Neural cell (in vitro differentiated cells): ENCODE results near the gene ZNF3. TPM values are rescaled to one million over a fixed set of nuclear protein-coding genes. Genes with fewer than 3 reads are reported as not detected.

Source experiments
- H2AFZ ChIP-seq: fragments of 200-600, 300-800 bp; sonication (generic), shearing (Covaris generic); 2 replicates; pipeline ENCODE4 v1.6.0; 2014; ENCODE audit warnings: low read depth, mild to moderate bottlenecking, antibody characterized with exemption, low read length, moderate library complexity
- H3F3A ChIP-seq: fragments of 200-600 bp; shearing (Covaris generic); 2 replicates; pipeline ENCODE4 v1.6.1; 2016; ENCODE audit warnings: mild to moderate bottlenecking, moderate library complexity, mixed read lengths, antibody characterized with exemption, low read length; ENCODE audit not compliant: insufficient read depth, poor library complexity, severe bottlenecking
- H3K27ac ChIP-seq: fragments of 200-600, 300-800 bp; sonication (generic), shearing (Covaris generic); 2 replicates; pipeline ENCODE4 v1.5.1; 2014; ENCODE audit warnings: mild to moderate bottlenecking, low read length, moderate library complexity
- H3K27me3 ChIP-seq: fragments of 300-800, 200-600 bp; sonication (generic), shearing (Covaris generic); 2 replicates; pipeline ENCODE4 v1.6.0; 2014; ENCODE audit warnings: mild to moderate bottlenecking, low read depth, low read length, moderate library complexity; ENCODE audit not compliant: insufficient read depth
- H3K36me3 ChIP-seq: fragments of 300-800, 200-600 bp; sonication (generic), shearing (Covaris generic); 2 replicates; pipeline ENCODE4 v1.5.1; 2014; ENCODE audit warnings: mild to moderate bottlenecking, antibody characterized with exemption, low read length, moderate library complexity; ENCODE audit not compliant: insufficient read depth
- H3K4me2 ChIP-seq: fragments of 300-800, 200-600 bp; sonication (generic), shearing (Covaris generic); 2 replicates; pipeline ENCODE4 v1.6.0; 2014; ENCODE audit warnings: mild to moderate bottlenecking, low read length
- H3K4me3 ChIP-seq: fragments of 300-800, 200-600 bp; sonication (generic), shearing (Covaris generic); 2 replicates; pipeline ENCODE4 v1.5.1; 2014; ENCODE audit warnings: mild to moderate bottlenecking, low read length, moderate library complexity
- H3K79me2 ChIP-seq: fragments of 200-600 bp; shearing (Covaris generic); replicated peaks from 2 replicates; pipeline ENCODE4 v1.6.0; 2014; ENCODE audit warnings: mild to moderate bottlenecking, low read length, moderate library complexity; ENCODE audit not compliant: insufficient read depth
- H3K9ac ChIP-seq: fragments of 300-800, 200-600 bp; sonication (generic), shearing (Covaris generic); 2 replicates; pipeline ENCODE4 v1.6.1; 2016; ENCODE audit warnings: mild to moderate bottlenecking, low read length, mixed read lengths
- H3K9me2 ChIP-seq: fragments of 200-600 bp; shearing (Covaris generic); 2 replicates; pipeline ENCODE4 v1.6.1; 2016; ENCODE audit warnings: mild to moderate bottlenecking, low read length, mixed read lengths; ENCODE audit not compliant: insufficient read depth
- H3K9me3 ChIP-seq: fragments of 200-600, 300-800 bp; sonication (generic), shearing (Covaris generic); 2 replicates; pipeline ENCODE4 v1.6.1; 2016; ENCODE audit warnings: mild to moderate bottlenecking, mixed run types, low read length, moderate library complexity, mixed read lengths
- H4K20me1 ChIP-seq: fragments of 200-600 bp; shearing (Covaris generic); 2 replicates; pipeline ENCODE4 v1.6.1; 2016; ENCODE audit warnings: mild to moderate bottlenecking, mixed run types; ENCODE audit not compliant: insufficient read depth
- CTCF ChIP-seq: fragments of 450-650 bp; IDR thresholded peaks from 2 replicates; pipeline ENCODE4 v1.5.1; 2014; ENCODE audit warnings: antibody characterized with exemption, mild to moderate bottlenecking, moderate library complexity; ENCODE audit not compliant: poor library complexity, severe bottlenecking
- EP300 ChIP-seq: fragments of 450-650 bp; conservative IDR thresholded peaks from 2 replicates; pipeline ENCODE4 v1.6.1; 2014; ENCODE audit warnings: antibody characterized with exemption, mild to moderate bottlenecking, moderate library complexity; ENCODE audit not compliant: poor library complexity, severe bottlenecking
- EZH2 ChIP-seq: fragments of 200-600, 300-800 bp; shearing (Covaris generic), sonication (generic); IDR thresholded peaks from 2 replicates; pipeline ENCODE4 v1.6.1; 2014; ENCODE audit warnings: antibody characterized with exemption, low read length, borderline replicate concordance, mild to moderate bottlenecking; ENCODE audit not compliant: insufficient read depth, poor library complexity, severe bottlenecking
- MXI1 ChIP-seq: fragments of 450-650 bp; conservative IDR thresholded peaks from 2 replicates; pipeline ENCODE4 v1.6.1; 2014; ENCODE audit warnings: antibody characterized with exemption, mild to moderate bottlenecking; ENCODE audit not compliant: poor library complexity, severe bottlenecking
- POLR2AphosphoS5 ChIP-seq: IDR thresholded peaks from 2 replicates; pipeline ENCODE4 v1.6.1; 2012
- RAD21 ChIP-seq: fragments of 450-650 bp; conservative IDR thresholded peaks from 2 replicates; pipeline ENCODE4 v1.6.1; 2014; ENCODE audit warnings: antibody characterized with exemption, mild to moderate bottlenecking, moderate library complexity
- REST ChIP-seq: IDR thresholded peaks from 2 replicates; pipeline ENCODE4 v1.6.1; 2012; ENCODE audit warnings: borderline replicate concordance
- SMC3 ChIP-seq: fragments of 450-650 bp; conservative IDR thresholded peaks from 2 replicates; pipeline ENCODE4 v1.6.1; 2014; ENCODE audit warnings: antibody characterized with exemption, mild to moderate bottlenecking, moderate library complexity; ENCODE audit not compliant: poor library complexity
- TAF1 ChIP-seq: IDR thresholded peaks from 2 replicates; pipeline ENCODE4 v1.6.1; 2012; ENCODE audit warnings: low read depth
- polyA plus RNA-seq: library from polyadenylated mRNA; depleted of rRNA; stranded (reverse); fragments of >200 nt; gene quantifications from 2 replicates; pipeline ENCODE4 v1.2.3, GENCODE V29; 2014

ZNF3 gene
- polyA plus RNA-seq, 1 donor from 2014 or later: 57.2 TPM

GRCh38 chr7:100082978-100083377 lies 1.5 kb upstream of the ZNF3 start:
- no peak overlapping the region for H3K9ac ChIP-seq
- H2AFZ ChIP-seq: no peak overlapping the region
- no peaks in the 10 kb centered on the region for H3K9me2 ChIP-seq
- H3K27me3 ChIP-seq: no peaks in the 10 kb centered on the region
- peaks cover 34% of the 10 kb centered on the region for H3K79me2 ChIP-seq
- no peak for TF ChIP-seq SMC3
- no peak for TF ChIP-seq TAF1
- TF ChIP-seq EP300: no peak
- no peak for TF ChIP-seq EZH2
- no peak for TF ChIP-seq RAD21
- TF ChIP-seq MXI1: no peak
- TF ChIP-seq POLR2AphosphoS5: no peak
- no peak for TF ChIP-seq CTCF
- TF ChIP-seq REST: no peak
- no peaks in the 10 kb centered on the region for H3F3A ChIP-seq
- no peaks in the 10 kb centered on the region for H4K20me1 ChIP-seq
- H3K9me3 ChIP-seq: no peaks in the 10 kb centered on the region
- H3K27ac ChIP-seq: no peak overlapping the region
- H3K36me3 ChIP-seq: no peaks in the 10 kb centered on the region
- no peak overlapping the region for H3K4me2 ChIP-seq
- H3K4me3 ChIP-seq: peak overlapping the region; percentile 91

GRCh38 chr7:100080907-100081534 lies 502 bp downstream of the ZNF3 start:
- TF ChIP-seq MXI1: peak; percentile 16
- TF ChIP-seq EP300: no peak
- TF ChIP-seq RAD21: no peak
- TF ChIP-seq POLR2AphosphoS5: no peak
- Histone ChIP-seq H4K20me1 (no peaks in the 10 kb centered on the region), H3K9ac (peak overlapping the region; percentile 93), H3K79me2 (peaks cover 47% of the 10 kb centered on the region), H3K36me3 (peaks cover 6% of the 10 kb centered on the region), H3K9me2 (no peaks in the 10 kb centered on the region), H3K4me2 (peak overlapping the region; percentile 76), H3K4me3 (peak overlapping the region; percentile 91), H3K27ac (peak overlapping the region; percentile 88), H3F3A (no peaks in the 10 kb centered on the region), H2AFZ (peak overlapping the region; percentile 56), H3K27me3 (no peaks in the 10 kb centered on the region), H3K9me3 (no peaks in the 10 kb centered on the region)
